ENCODE data around the gene PAK2.

DNA sequence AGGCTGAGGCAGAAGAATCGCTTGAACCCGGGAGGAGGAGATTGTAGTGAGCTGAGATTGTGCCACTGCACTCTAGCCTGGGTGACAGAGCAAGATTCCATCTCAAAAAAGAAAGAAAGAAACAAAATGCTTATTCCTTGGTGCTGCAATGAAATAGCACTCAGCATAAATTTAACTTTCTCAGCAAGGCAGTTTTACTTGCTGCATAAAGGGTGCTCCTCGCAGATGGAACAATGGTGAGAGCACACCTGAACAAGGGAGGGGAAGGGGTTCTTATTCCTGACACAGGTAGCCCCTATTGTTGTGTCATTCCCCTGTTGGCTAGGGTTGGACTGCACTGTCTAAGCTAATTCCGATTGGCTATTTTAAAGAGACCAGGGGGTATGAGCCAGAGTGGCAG is 17.1 kb downstream of the PAK2 start:
- TF ChIP-seq, protein P1, sequence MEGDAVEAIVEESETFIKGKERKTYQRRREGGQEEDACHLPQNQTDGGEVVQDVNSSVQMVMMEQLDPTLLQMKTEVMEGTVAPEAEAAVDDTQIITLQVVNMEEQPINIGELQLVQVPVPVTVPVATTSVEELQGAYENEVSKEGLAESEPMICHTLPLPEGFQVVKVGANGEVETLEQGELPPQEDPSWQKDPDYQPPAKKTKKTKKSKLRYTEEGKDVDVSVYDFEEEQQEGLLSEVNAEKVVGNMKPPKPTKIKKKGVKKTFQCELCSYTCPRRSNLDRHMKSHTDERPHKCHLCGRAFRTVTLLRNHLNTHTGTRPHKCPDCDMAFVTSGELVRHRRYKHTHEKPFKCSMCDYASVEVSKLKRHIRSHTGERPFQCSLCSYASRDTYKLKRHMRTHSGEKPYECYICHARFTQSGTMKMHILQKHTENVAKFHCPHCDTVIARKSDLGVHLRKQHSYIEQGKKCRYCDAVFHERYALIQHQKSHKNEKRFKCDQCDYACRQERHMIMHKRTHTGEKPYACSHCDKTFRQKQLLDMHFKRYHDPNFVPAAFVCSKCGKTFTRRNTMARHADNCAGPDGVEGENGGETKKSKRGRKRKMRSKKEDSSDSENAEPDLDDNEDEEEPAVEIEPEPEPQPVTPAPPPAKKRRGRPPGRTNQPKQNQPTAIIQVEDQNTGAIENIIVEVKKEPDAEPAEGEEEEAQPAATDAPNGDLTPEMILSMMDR (conservative IDR thresholded peaks at IDR 0.05 in 1 of 2, IDR thresholded peaks at IDR 0.05 in 1 of 2; ENCODE audit: extremely low read depth in 1 of 2, insufficient read depth in 1 of 2, low read depth in 1 of 2, low read length in 2 of 2), result no peak
- no peak for TF ChIP-seq EZH2 (IDR thresholded peaks at IDR 0.05; ENCODE audit: borderline replicate concordance, low read length)

Measured in mammary epithelial cell (primary cell).